H9 (cell line): ENCODE data around the gene MAP7D3. TPM values are rescaled to one million over a fixed set of nuclear protein-coding genes. Genes with fewer than 3 reads are reported as not detected.

Experiments used
- DNase-seq: peaks from one replicate; pipeline ENCODE4 v3.0.0-alpha.2; 2017
- H2AFZ ChIP-seq: one replicate; pipeline ENCODE4 v1.6.1; 2013; ENCODE audit warnings: mild to moderate bottlenecking, low read length, control low read depth, moderate library complexity
- H2AK5ac ChIP-seq: 2 replicates; pipeline ENCODE4 v1.6.1; 2013; ENCODE audit warnings: low read length, control low read depth, mixed read lengths; ENCODE audit not compliant: insufficient read length
- H2BK120ac ChIP-seq: one replicate; pipeline ENCODE4 v1.6.1; 2013; ENCODE audit warnings: low read depth, mild to moderate bottlenecking, low read length, control low read depth, inconsistent platforms; ENCODE audit not compliant: poor library complexity, severe bottlenecking
- H2BK12ac ChIP-seq: 2 replicates; pipeline ENCODE4 v1.6.1; 2013; ENCODE audit warnings: low read length, control low read depth, mixed read lengths, low read depth; ENCODE audit not compliant: insufficient read length
- H2BK15ac ChIP-seq: 2 replicates; pipeline ENCODE4 v1.6.1; 2013; ENCODE audit warnings: low read depth, low read length, control low read depth
- H2BK20ac ChIP-seq: one replicate; pipeline ENCODE4 v1.6.1; 2013; ENCODE audit warnings: low read depth, mild to moderate bottlenecking, low read length, control low read depth, inconsistent platforms; ENCODE audit not compliant: poor library complexity, severe bottlenecking
- H2BK5ac ChIP-seq: 2 replicates; pipeline ENCODE4 v1.6.1; 2013; ENCODE audit warnings: low read length, control low read depth, mixed read lengths; ENCODE audit not compliant: insufficient read length
- H3K14ac ChIP-seq: 2 replicates; pipeline ENCODE4 v1.6.1; 2013; ENCODE audit warnings: low read length, control low read depth; ENCODE audit not compliant: insufficient read depth
- H3K18ac ChIP-seq: 2 replicates; pipeline ENCODE4 v1.6.1; 2013; ENCODE audit warnings: low read depth, mild to moderate bottlenecking, mixed read lengths, low read length, control low read depth; ENCODE audit not compliant: insufficient read length
- H3K23ac ChIP-seq: 2 replicates; pipeline ENCODE4 v1.6.1; 2013; ENCODE audit warnings: low read length, control low read depth, mixed read lengths, low read depth; ENCODE audit not compliant: insufficient read length
- H3K23me2 ChIP-seq: 2 replicates; pipeline ENCODE4 v1.6.1; 2013; ENCODE audit warnings: low read depth, mild to moderate bottlenecking, mixed read lengths, low read length, control low read depth; ENCODE audit not compliant: insufficient read length, poor library complexity, severe bottlenecking
- H3K27ac ChIP-seq: 2 replicates; pipeline ENCODE4 v1.5.1; 2013; ENCODE audit warnings: low read length, control low read depth, mixed read lengths, low read depth; ENCODE audit not compliant: insufficient read length
- H3K27me3 ChIP-seq: 2 replicates; pipeline ENCODE4 v1.6.1; 2013; ENCODE audit warnings: low read length, control low read depth, inconsistent platforms; ENCODE audit not compliant: insufficient read depth
- H3K4ac ChIP-seq: 2 replicates; pipeline ENCODE4 v1.6.1; 2013; ENCODE audit warnings: low read depth, mild to moderate bottlenecking, control low read depth, inconsistent platforms, low read length, moderate library complexity
- H3K4me1 ChIP-seq: 2 replicates; pipeline ENCODE4 v1.6.1; 2013; ENCODE audit warnings: low read length, control low read depth, inconsistent platforms; ENCODE audit not compliant: insufficient read depth
- H3K4me2 ChIP-seq: 2 replicates; pipeline ENCODE4 v1.6.1; 2013; ENCODE audit warnings: low read length, control low read depth, mixed read lengths; ENCODE audit not compliant: insufficient read length, insufficient read depth
- H3K56ac ChIP-seq: 2 replicates; pipeline ENCODE4 v1.6.1; 2013; ENCODE audit warnings: low read depth, mild to moderate bottlenecking, mixed read lengths, low read length, control low read depth; ENCODE audit not compliant: insufficient read length
- H3K79me1 ChIP-seq: 2 replicates; pipeline ENCODE4 v1.6.1; 2013; ENCODE audit warnings: low read depth, mild to moderate bottlenecking, moderate library complexity, low read length, control low read depth, inconsistent platforms; ENCODE audit not compliant: insufficient read depth, poor library complexity, severe bottlenecking
- H3K79me2 ChIP-seq: 2 replicates; pipeline ENCODE4 v1.6.1; 2013; ENCODE audit warnings: low read length, control low read depth, inconsistent platforms; ENCODE audit not compliant: insufficient read depth
- H3K9ac ChIP-seq: 2 replicates; pipeline ENCODE4 v1.6.1; 2013; ENCODE audit warnings: low read length, control low read depth, mixed read lengths; ENCODE audit not compliant: insufficient read length; ENCODE audit errors: extremely low read depth
- H3K9me3 ChIP-seq: one replicate; pipeline ENCODE4 v1.6.1; 2013; ENCODE audit warnings: low read depth, low read length, inconsistent platforms; ENCODE audit not compliant: control insufficient read depth
- H3T11ph ChIP-seq: one replicate; pipeline ENCODE4 v1.6.1; 2013; ENCODE audit warnings: mild to moderate bottlenecking, low read length, control low read depth, inconsistent platforms
- H4K20me1 ChIP-seq: one replicate; pipeline ENCODE4 v1.6.1; 2013; ENCODE audit not compliant: control insufficient read depth, insufficient read length, insufficient read depth
- H4K5ac ChIP-seq: 2 replicates; pipeline ENCODE4 v1.6.1; 2013; ENCODE audit warnings: low read depth, mild to moderate bottlenecking, mixed read lengths, low read length, control low read depth; ENCODE audit not compliant: insufficient read length
- H4K8ac ChIP-seq: replicated peaks from 2 replicates; pipeline ENCODE4 v1.6.1; 2013; ENCODE audit warnings: low read length, control low read depth, mixed read lengths, low read depth; ENCODE audit not compliant: insufficient read length
- H4K91ac ChIP-seq: 2 replicates; pipeline ENCODE4 v1.6.1; 2013; ENCODE audit warnings: low read depth, mild to moderate bottlenecking, moderate library complexity, mixed read lengths, low read length, control low read depth; ENCODE audit not compliant: insufficient read length
- H3K27ac Mint-ChIP-seq, 3 experiments: 2 replicates in 2 of 3; 3 replicates in 1 of 3; pipeline ENCODE4 v1.8.0; 2020 to 2021; ENCODE audit warnings: mixed read lengths in 3 of 3, mild to moderate bottlenecking in 1 of 3, moderate library complexity in 1 of 3
- H3K27me3 Mint-ChIP-seq: 2 replicates; pipeline ENCODE4 v1.8.0; 2021; ENCODE audit warnings: low read depth, mild to moderate bottlenecking, moderate library complexity, mixed read lengths
- H3K36me3 Mint-ChIP-seq, 3 experiments: 2 replicates in 2 of 3; 3 replicates in 1 of 3; pipeline ENCODE4 v1.8.0; 2020 to 2021; ENCODE audit warnings: low read depth in 3 of 3, mixed read lengths in 3 of 3; ENCODE audit not compliant: insufficient read depth in 1 of 3
- H3K4me1 Mint-ChIP-seq, 2 experiments: 2 replicates each; pipeline ENCODE4 v1.8.0; 2020; ENCODE audit warnings: mixed read lengths in 2 of 2
- H3K4me3 Mint-ChIP-seq, 2 experiments: 2 replicates in 1 of 2; 3 replicates in 1 of 2; pipeline ENCODE4 v1.8.0; 2020 to 2021; ENCODE audit warnings: mild to moderate bottlenecking in 2 of 2, mixed read lengths in 2 of 2, moderate library complexity in 1 of 2
- H3K9me3 Mint-ChIP-seq, 2 experiments: 2 replicates in 1 of 2; 3 replicates in 1 of 2; pipeline ENCODE4 v1.8.0; 2020; ENCODE audit warnings: mild to moderate bottlenecking in 2 of 2, mixed read lengths in 2 of 2, moderate library complexity in 1 of 2
- WGBS: extraction: QIAGEN DNeasy Blood & Tissue Kit; methylation state at CpG from one replicate; pipeline ENCODE4 v1.1.7; 2013; ENCODE audit warnings: missing lambda C conversion rate, low lambda C conversion rate, mixed read lengths; ENCODE audit not compliant: insufficient read length; ENCODE audit errors: extremely low coverage; 5-methylcytosine and 5-hydroxymethylcytosine counted together
- total RNA-seq: library from RNA; stranded (reverse); gene quantifications from 2 replicates; pipeline ENCODE4 v1.2.1, GENCODE V29; 2021
- TF ChIP-seq, protein P1 (sequence below): fragments of 200-600 bp; sonication (generic); conservative IDR thresholded peaks from 3 replicates; pipeline ENCODE4 v1.8.0; 2021; ENCODE audit warnings: antibody characterized with exemption, mild to moderate bottlenecking

MAP7D3 gene
- total RNA-seq, 1 experiment from 2014 or later = 15.2 TPM

DNA sequence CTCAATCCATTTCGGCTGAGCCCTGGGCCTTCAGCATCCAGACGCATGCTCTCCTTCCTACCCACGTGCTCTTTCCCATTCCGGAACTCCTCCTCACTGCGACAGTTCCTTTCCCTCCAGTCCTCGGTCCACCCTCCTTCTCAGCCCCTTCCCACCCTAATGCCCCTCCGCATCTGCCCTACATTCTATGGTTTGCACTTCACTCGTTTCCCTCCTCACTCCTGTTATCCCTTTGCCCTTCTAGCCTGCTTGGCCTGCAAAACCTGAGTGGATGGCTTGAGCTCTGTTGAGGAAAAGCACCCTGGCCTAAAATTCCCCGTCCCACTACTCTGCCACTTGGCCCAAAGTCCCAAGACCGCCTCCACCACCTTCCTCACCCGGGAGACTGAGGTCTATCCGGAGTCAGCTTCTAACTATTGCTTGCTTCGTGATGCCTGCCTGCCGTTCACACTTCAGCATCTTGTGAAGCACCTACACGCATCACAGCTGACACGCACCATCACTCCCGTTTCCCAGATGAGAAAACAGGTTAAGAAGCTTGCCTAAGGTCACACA lies 38.6 kb downstream of the MAP7D3 start:
- peaks cover 1% of the 10 kb centered on the region; the same call in 1 of the 2 replicates for H3K27me3 Mint-ChIP-seq
- Histone ChIP-seq H2BK20ac (no peak overlapping the region), H2BK12ac (no peak overlapping the region), H3K9me3 (peaks cover 70% of the 10 kb centered on the region), H4K5ac (no peak overlapping the region), H3K56ac (no peak overlapping the region), H4K8ac (no peak overlapping the region), H3K23ac (no peak overlapping the region), H3K79me2 (no peaks in the 10 kb centered on the region), H3K18ac (no peak overlapping the region), H3K79me1 (no peaks in the 10 kb centered on the region), H2BK15ac (no peak overlapping the region), H2BK5ac (no peak overlapping the region), H4K91ac (no peak overlapping the region), H3K27me3 (no peaks in the 10 kb centered on the region), H3T11ph (no peak overlapping the region), H2AK5ac (no peak overlapping the region), H3K9ac (no peak overlapping the region), H2BK120ac (no peak overlapping the region), H3K27ac (no peak overlapping the region), H3K4me1 (no peaks in the 10 kb centered on the region), H2AFZ (no peak overlapping the region), H3K4me2 (no peak overlapping the region), H4K20me1 (no peaks in the 10 kb centered on the region), H3K14ac (no peak overlapping the region), H3K4ac (no peak overlapping the region), H3K23me2 (no peaks in the 10 kb centered on the region)
- peaks cover 15 to 38% (median 20%) of the 10 kb centered on the region in 3 experiments for H3K36me3 Mint-ChIP-seq
- peak overlapping the region in 1 of 3 experiments; percentile 72; a peak in 1 of 7 replicates for H3K27ac Mint-ChIP-seq
- no peak for DNase-seq
- peaks cover 0 to 12% of the 10 kb centered on the region in 2 experiments; a peak in 1 of 4 replicates for H3K4me1 Mint-ChIP-seq
- no peak overlapping the region; a peak in 1 of 5 replicates for H3K4me3 Mint-ChIP-seq
- peaks cover 48 to 67% of the 10 kb centered on the region in 2 experiments for H3K9me3 Mint-ChIP-seq
- TF ChIP-seq, protein P1, sequence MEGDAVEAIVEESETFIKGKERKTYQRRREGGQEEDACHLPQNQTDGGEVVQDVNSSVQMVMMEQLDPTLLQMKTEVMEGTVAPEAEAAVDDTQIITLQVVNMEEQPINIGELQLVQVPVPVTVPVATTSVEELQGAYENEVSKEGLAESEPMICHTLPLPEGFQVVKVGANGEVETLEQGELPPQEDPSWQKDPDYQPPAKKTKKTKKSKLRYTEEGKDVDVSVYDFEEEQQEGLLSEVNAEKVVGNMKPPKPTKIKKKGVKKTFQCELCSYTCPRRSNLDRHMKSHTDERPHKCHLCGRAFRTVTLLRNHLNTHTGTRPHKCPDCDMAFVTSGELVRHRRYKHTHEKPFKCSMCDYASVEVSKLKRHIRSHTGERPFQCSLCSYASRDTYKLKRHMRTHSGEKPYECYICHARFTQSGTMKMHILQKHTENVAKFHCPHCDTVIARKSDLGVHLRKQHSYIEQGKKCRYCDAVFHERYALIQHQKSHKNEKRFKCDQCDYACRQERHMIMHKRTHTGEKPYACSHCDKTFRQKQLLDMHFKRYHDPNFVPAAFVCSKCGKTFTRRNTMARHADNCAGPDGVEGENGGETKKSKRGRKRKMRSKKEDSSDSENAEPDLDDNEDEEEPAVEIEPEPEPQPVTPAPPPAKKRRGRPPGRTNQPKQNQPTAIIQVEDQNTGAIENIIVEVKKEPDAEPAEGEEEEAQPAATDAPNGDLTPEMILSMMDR = no peak
- no CpG with 5 or more reads among the region's 17 CpGs for WGBS
